Measurements from ENCODE around the gene TFR2. TPM values are rescaled to one million over a fixed set of nuclear protein-coding genes. Genes with fewer than 3 reads are reported as not detected.

TFR2 gene
- total and polyA plus RNA-seq, 8 donors = 1.2 to 11.6 (median 3.2) TPM; not detected in 1

- Histone ChIP-seq H3K36me3 (peaks cover 79 to 100% (median 98%) of the 10 kb centered on the region in 4 donors), H3K27me3 (no peaks in the 10 kb centered on the region), H3K9me3 (no peaks in the 10 kb centered on the region), H3K27ac (no peak overlapping the region), H3K4me3 (no peak overlapping the region), H3K4me1 (peaks cover 5 to 34% (median 27%) of the 10 kb centered on the region in 4 donors)
- DNase-seq = peak in 1 of 2 donors; percentile 17
- intact Hi-C loops (cut with DNase I; ENCODE audit: low total_unique reads) = no loop called here
- TF ChIP-seq, protein P1, sequence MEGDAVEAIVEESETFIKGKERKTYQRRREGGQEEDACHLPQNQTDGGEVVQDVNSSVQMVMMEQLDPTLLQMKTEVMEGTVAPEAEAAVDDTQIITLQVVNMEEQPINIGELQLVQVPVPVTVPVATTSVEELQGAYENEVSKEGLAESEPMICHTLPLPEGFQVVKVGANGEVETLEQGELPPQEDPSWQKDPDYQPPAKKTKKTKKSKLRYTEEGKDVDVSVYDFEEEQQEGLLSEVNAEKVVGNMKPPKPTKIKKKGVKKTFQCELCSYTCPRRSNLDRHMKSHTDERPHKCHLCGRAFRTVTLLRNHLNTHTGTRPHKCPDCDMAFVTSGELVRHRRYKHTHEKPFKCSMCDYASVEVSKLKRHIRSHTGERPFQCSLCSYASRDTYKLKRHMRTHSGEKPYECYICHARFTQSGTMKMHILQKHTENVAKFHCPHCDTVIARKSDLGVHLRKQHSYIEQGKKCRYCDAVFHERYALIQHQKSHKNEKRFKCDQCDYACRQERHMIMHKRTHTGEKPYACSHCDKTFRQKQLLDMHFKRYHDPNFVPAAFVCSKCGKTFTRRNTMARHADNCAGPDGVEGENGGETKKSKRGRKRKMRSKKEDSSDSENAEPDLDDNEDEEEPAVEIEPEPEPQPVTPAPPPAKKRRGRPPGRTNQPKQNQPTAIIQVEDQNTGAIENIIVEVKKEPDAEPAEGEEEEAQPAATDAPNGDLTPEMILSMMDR (IDR thresholded peaks at IDR 0.05) = no peak
- TF ChIP-seq EP300 (IDR thresholded peaks at IDR 0.05) (no peak), POLR2A (IDR thresholded peaks at IDR 0.05) (no peak), POLR2AphosphoS5 (IDR thresholded peaks at IDR 0.05) (no peak)
- 85 to 87% (median 86%) methylated on average over 20 to 28 of the region's 28 CpGs for WGBS, 5 donors
Observed at GRCh38 chr7:100682991-100683658, 41.8 kb upstream of the TFR2 start.

DNA sequence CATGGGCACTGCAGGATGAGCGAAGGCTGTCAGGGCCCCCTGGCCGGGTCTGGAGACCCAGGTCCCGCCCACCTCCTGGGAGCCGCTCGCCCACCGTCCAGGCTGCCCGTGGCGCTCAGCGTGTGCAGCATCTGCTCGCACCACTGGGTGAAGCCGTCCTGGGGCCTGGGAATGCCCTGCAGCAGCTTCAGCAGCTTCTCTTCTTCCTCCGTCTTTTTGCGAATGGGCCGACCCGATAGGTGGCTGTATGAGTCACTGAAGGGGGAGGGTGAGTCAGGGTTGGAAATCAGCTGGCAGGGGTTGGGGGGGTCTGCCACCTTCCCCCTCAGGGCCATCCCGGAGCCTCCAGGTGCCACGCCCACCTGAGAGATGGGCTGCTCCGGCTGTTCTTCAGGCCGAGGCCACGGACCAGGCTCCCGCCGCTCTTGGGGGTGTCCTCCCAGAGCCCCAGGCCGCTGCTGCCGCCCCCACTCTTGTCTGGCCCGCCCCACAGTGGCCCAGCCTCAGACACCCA is 40.9 kb upstream of the TFR2 start:
- 66 to 81% (median 75%) methylated on average over 8 to 25 of the region's 25 CpGs for WGBS, 5 donors
- Histone ChIP-seq H3K27me3 (no peaks in the 10 kb centered on the region), H3K27ac (peak overlapping the region in 1 of 5 donors; percentile 19), H3K4me1 (peaks cover 5 to 37% (median 27%) of the 10 kb centered on the region in 4 donors), H3K36me3 (peaks cover 79 to 100% (median 98%) of the 10 kb centered on the region in 4 donors), H3K9me3 (no peaks in the 10 kb centered on the region), H3K4me3 (no peak overlapping the region)
- intact Hi-C loops (cut with DNase I; ENCODE audit: low total_unique reads) = no loop called here
- no peak for TF ChIP-seq POLR2A (IDR thresholded peaks at IDR 0.05)
- TF ChIP-seq POLR2AphosphoS5 (IDR thresholded peaks at IDR 0.05) = no peak
- TF ChIP-seq EP300 (IDR thresholded peaks at IDR 0.05) = no peak
- TF ChIP-seq, protein P1 (IDR thresholded peaks at IDR 0.05) = no peak
- no peak for DNase-seq

- no peaks in the 10 kb centered on the region for H3K9me3 ChIP-seq
- intact Hi-C loops (cut with DNase I; ENCODE audit: low total_unique reads) = no loop called here
- peaks cover 79 to 100% (median 98%) of the 10 kb centered on the region in 4 donors for H3K36me3 ChIP-seq
- H3K27me3 ChIP-seq = no peaks in the 10 kb centered on the region
- TF ChIP-seq POLR2AphosphoS5 (IDR thresholded peaks at IDR 0.05) (no peak), EP300 (IDR thresholded peaks at IDR 0.05) (no peak), POLR2A (IDR thresholded peaks at IDR 0.05) (no peak)
- TF ChIP-seq, protein P1 (IDR thresholded peaks at IDR 0.05) = no peak
- WGBS, 5 donors = 74 to 82% (median 80%) methylated on average over 17 to 29 of the region's 29 CpGs
- no peak overlapping the region for H3K4me3 ChIP-seq
- peak in 1 of 2 donors; percentile 21 for DNase-seq
- peak overlapping the region in 2 of 5 donors; percentile 19 to 67 for H3K27ac ChIP-seq
- H3K4me1 ChIP-seq = peaks cover 5 to 43% (median 28%) of the 10 kb centered on the region in 4 donors
Observed at GRCh38 chr7:100681491-100682227, 40.3 kb upstream of the TFR2 start.

DNA sequence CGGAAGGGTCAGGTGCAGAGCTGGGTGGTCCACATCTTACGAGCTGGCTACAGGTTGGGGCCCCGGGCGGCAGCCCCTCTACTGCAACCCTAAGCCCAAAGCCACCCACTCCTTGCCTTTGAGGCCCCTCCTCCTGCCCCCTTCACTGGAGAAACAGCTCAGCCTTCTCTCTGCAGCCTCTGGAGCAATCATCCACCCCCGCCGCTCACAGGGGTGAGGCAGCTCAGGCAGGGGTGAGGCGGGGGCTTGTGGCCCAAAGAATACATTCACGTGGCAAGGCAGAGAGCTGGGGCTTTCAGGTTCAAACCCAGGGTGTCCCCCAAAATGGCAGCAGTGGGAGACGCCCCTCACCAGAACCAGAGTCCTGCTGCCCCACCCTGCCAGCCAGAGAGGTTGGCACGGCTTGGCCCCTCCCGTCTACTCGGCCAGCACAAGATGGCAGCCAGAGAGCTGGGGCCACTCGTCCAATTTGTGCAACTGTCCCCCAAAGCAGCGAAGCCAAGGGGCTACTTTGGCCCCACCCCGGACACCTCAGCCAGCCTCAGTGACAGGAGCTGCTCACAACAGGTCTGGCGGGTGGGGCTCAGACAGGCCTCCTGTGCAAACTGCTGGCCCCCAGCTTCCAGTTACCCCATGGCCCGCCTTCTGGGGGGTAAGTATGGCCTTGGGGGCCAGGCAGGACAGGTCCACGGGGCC is 39.4 kb upstream of the TFR2 start:
- TF ChIP-seq EP300 (IDR thresholded peaks at IDR 0.05) = no peak
- TF ChIP-seq POLR2A (IDR thresholded peaks at IDR 0.05) = no peak
- TF ChIP-seq POLR2AphosphoS5 (IDR thresholded peaks at IDR 0.05) = no peak
- TF ChIP-seq, protein P1 (IDR thresholded peaks at IDR 0.05) = no peak
- Histone ChIP-seq H3K4me1 (peaks cover 9 to 51% (median 36%) of the 10 kb centered on the region in 4 donors), H3K27ac (peak overlapping the region in 4 of 5 donors; percentile 49 to 75 (median 68)), H3K9me3 (no peaks in the 10 kb centered on the region), H3K36me3 (peaks cover 72 to 95% (median 92%) of the 10 kb centered on the region in 4 donors), H3K4me3 (no peak overlapping the region), H3K27me3 (no peaks in the 10 kb centered on the region)
- WGBS, 5 donors = 79 to 83% (median 81%) methylated on average over 18 of the region's 18 CpGs
- intact Hi-C loops (cut with DNase I; ENCODE audit: low total_unique reads) = no loop called here
- peak in 1 of 2 donors; percentile 30 for DNase-seq
